Ectodermal cell (in vitro differentiated cells): ENCODE results near the gene XPNPEP1.

ENCODE experiments used
- H3K27ac ChIP-seq: 2 replicates; pipeline ENCODE4 v1.7.0; 2013; ENCODE audit warnings: mild to moderate bottlenecking, low read depth, low read length; ENCODE audit not compliant: insufficient read depth, poor library complexity, severe bottlenecking
- H3K27me3 ChIP-seq: 2 replicates; pipeline ENCODE4 v1.7.0; 2013; ENCODE audit warnings: mild to moderate bottlenecking, low read length; ENCODE audit not compliant: insufficient read depth, control insufficient read depth, poor library complexity, severe bottlenecking
- H3K36me3 ChIP-seq: one replicate; pipeline ENCODE4 v1.7.0; 2013; ENCODE audit warnings: low read length; ENCODE audit not compliant: control insufficient read depth, insufficient read depth
- H3K4me1 ChIP-seq: one replicate; pipeline ENCODE4 v1.7.0; 2013; ENCODE audit warnings: low read length; ENCODE audit not compliant: control insufficient read depth, insufficient read depth
- H3K4me3 ChIP-seq: 2 replicates; pipeline ENCODE4 v1.7.0; 2013; ENCODE audit warnings: low read depth, low read length, control low read depth; ENCODE audit not compliant: insufficient read depth
- H3K9me3 ChIP-seq: 2 replicates; pipeline ENCODE4 v1.7.0; 2013; ENCODE audit warnings: mild to moderate bottlenecking, low read length, moderate library complexity; ENCODE audit not compliant: control insufficient read depth
- WGBS, 2 experiments: methylation state at CpG; one replicate each; pipeline ENCODE4 v1.1.7; 2013; ENCODE audit warnings: missing lambda C conversion rate in 2 of 2; 5-methylcytosine and 5-hydroxymethylcytosine counted together

XPNPEP1 gene

GRCh38 chr10:109911903-109912302 lies 11.4 kb downstream of the XPNPEP1 start:
- Histone ChIP-seq H3K27me3 (no peaks in the 10 kb centered on the region), H3K9me3 (no peaks in the 10 kb centered on the region), H3K4me3 (no peak overlapping the region), H3K4me1 (peaks cover 6% of the 10 kb centered on the region), H3K27ac (no peak overlapping the region), H3K36me3 (no peaks in the 10 kb centered on the region)
- WGBS, 2 experiments = 94 to 96% methylated on average over 3 of the region's 3 CpGs

- H3K36me3 ChIP-seq = no peaks in the 10 kb centered on the region
- WGBS, 2 experiments = 89 to 95% methylated on average over 1 of the region's 1 CpG
- H3K9me3 ChIP-seq = no peaks in the 10 kb centered on the region
- no peaks in the 10 kb centered on the region for H3K27me3 ChIP-seq
- no peak overlapping the region for H3K27ac ChIP-seq
- H3K4me3 ChIP-seq = no peak overlapping the region
- no peaks in the 10 kb centered on the region for H3K4me1 ChIP-seq
Measured at GRCh38 chr10:109906316-109906715, 17.0 kb downstream of the XPNPEP1 start.

GRCh38 chr10:109904397-109904796 lies 18.9 kb downstream of the XPNPEP1 start:
- H3K36me3 ChIP-seq = no peaks in the 10 kb centered on the region

GRCh38 chr10:109902992-109903947 lies 20.0 kb downstream of the XPNPEP1 start:
- Histone ChIP-seq H3K9me3 (no peaks in the 10 kb centered on the region), H3K36me3 (no peaks in the 10 kb centered on the region), H3K4me3 (no peak overlapping the region), H3K4me1 (no peaks in the 10 kb centered on the region), H3K27me3 (no peaks in the 10 kb centered on the region), H3K27ac (no peak overlapping the region)
- 91 to 93% methylated on average over 7 of the region's 7 CpGs for WGBS, 2 experiments

More at GRCh38 chr10:109904397-109904796, 18.9 kb downstream of the XPNPEP1 start:
- no peak overlapping the region for H3K27ac ChIP-seq
- no peaks in the 10 kb centered on the region for H3K4me1 ChIP-seq
- no peaks in the 10 kb centered on the region for H3K9me3 ChIP-seq
- H3K27me3 ChIP-seq = no peaks in the 10 kb centered on the region
- H3K4me3 ChIP-seq = no peak overlapping the region
- WGBS, 2 experiments = 88 to 90% methylated on average over 2 of the region's 2 CpGs

- no peak overlapping the region for H3K27ac ChIP-seq
- no peaks in the 10 kb centered on the region for H3K9me3 ChIP-seq
- H3K4me3 ChIP-seq = no peak overlapping the region
- no peaks in the 10 kb centered on the region for H3K36me3 ChIP-seq
- 93 to 96% methylated on average over 9 of the region's 9 CpGs for WGBS, 2 experiments
- peaks cover 10% of the 10 kb centered on the region for H3K4me1 ChIP-seq
- H3K27me3 ChIP-seq = no peaks in the 10 kb centered on the region
Measured at GRCh38 chr10:109899356-109900331, 23.7 kb downstream of the XPNPEP1 start.

GRCh38 chr10:109898666-109899355 lies 24.5 kb downstream of the XPNPEP1 start:
- H3K27ac ChIP-seq = no peak overlapping the region
- peaks cover 10% of the 10 kb centered on the region for H3K4me1 ChIP-seq
- no peaks in the 10 kb centered on the region for H3K36me3 ChIP-seq
- H3K4me3 ChIP-seq = no peak overlapping the region
- no peaks in the 10 kb centered on the region for H3K27me3 ChIP-seq
- H3K9me3 ChIP-seq = no peaks in the 10 kb centered on the region
- 95 to 100% methylated on average over 5 of the region's 5 CpGs for WGBS, 2 experiments

- no peak overlapping the region for H3K4me3 ChIP-seq
- 92 to 97% methylated on average over 6 of the region's 6 CpGs for WGBS, 2 experiments
- H3K27me3 ChIP-seq = no peaks in the 10 kb centered on the region
- no peak overlapping the region for H3K27ac ChIP-seq
- H3K9me3 ChIP-seq = no peaks in the 10 kb centered on the region
- H3K36me3 ChIP-seq = no peaks in the 10 kb centered on the region
- H3K4me1 ChIP-seq = peaks cover 18% of the 10 kb centered on the region
Measured at GRCh38 chr10:109898007-109898406, 25.3 kb downstream of the XPNPEP1 start.

- no peaks in the 10 kb centered on the region for H3K27me3 ChIP-seq
- peaks cover under 1% of the 10 kb centered on the region for H3K36me3 ChIP-seq
- H3K4me1 ChIP-seq = peaks cover 19% of the 10 kb centered on the region
- H3K27ac ChIP-seq = no peak overlapping the region
- H3K9me3 ChIP-seq = no peaks in the 10 kb centered on the region
- H3K4me3 ChIP-seq = no peak overlapping the region
Measured at GRCh38 chr10:109895848-109896247, 27.5 kb downstream of the XPNPEP1 start.

GRCh38 chr10:109895095-109895818 lies 28.1 kb downstream of the XPNPEP1 start:
- Histone ChIP-seq H3K4me1 (peaks cover 19% of the 10 kb centered on the region), H3K27me3 (no peaks in the 10 kb centered on the region), H3K36me3 (peaks cover 3% of the 10 kb centered on the region), H3K4me3 (no peak overlapping the region), H3K27ac (no peak overlapping the region), H3K9me3 (no peaks in the 10 kb centered on the region)
- WGBS, 2 experiments = 91 to 94% methylated on average over 7 of the region's 7 CpGs
